ENCODE data around the gene CAMTA1. TPM values are rescaled to one million over a fixed set of nuclear protein-coding genes. Genes with fewer than 3 reads are reported as not detected.

Gene CAMTA1
- total and polyA plus RNA-seq, 8 donors = 13.0 to 54.2 (median 23.6) TPM

GRCh38 chr1:7639435-7640131 lies 854.3 kb downstream of the CAMTA1 start:
- no peak overlapping the region for H3K27ac ChIP-seq
- H3K4me1 ChIP-seq = no peaks in the 10 kb centered on the region
- FAIRE-seq (no peak), ATAC-seq (no peak), DNase-seq (no peak)
- intact Hi-C loops (cut with DNase I) = loop anchor here in 2 of 3 donors (10.0 kb wide), 2 partner anchors 415 to 575 kb away; no protein-coding TSS in a partner anchor
- H3K36me3 ChIP-seq = no peaks in the 10 kb centered on the region
- no peak for TF ChIP-seq CTCF (IDR thresholded peaks at IDR 0.05)
- H3K27me3 ChIP-seq = no peaks in the 10 kb centered on the region
- H3K9me3 ChIP-seq = no peaks in the 10 kb centered on the region
- 77 to 85% methylated on average over 10 to 13 of the region's 13 CpGs for WGBS, 2 donors
- no peak overlapping the region for H3K4me3 ChIP-seq

- no peak for TF ChIP-seq CTCF (IDR thresholded peaks at IDR 0.05)
- Histone ChIP-seq H3K27me3 (no peaks in the 10 kb centered on the region), H3K4me3 (no peak overlapping the region), H3K27ac (no peak overlapping the region), H3K4me1 (no peaks in the 10 kb centered on the region), H3K36me3 (no peaks in the 10 kb centered on the region), H3K9me3 (no peaks in the 10 kb centered on the region)
- FAIRE-seq (no peak), ATAC-seq (no peak), DNase-seq (no peak)
- WGBS, 2 donors = 74 to 84% methylated on average over 18 of the region's 18 CpGs
- intact Hi-C loops (cut with DNase I) = loop anchor here in 2 of 3 donors (10.0 kb wide), 2 partner anchors 416 to 576 kb away; no protein-coding TSS in a partner anchor
Observed at GRCh38 chr1:7640350-7640749, 855.1 kb downstream of the CAMTA1 start.

- DNase-seq (no peak), FAIRE-seq (no peak), ATAC-seq (peak in 2 of 4 donors; percentile 25 to 37)
- no peak for TF ChIP-seq CTCF (IDR thresholded peaks at IDR 0.05)
- no peaks in the 10 kb centered on the region for H3K36me3 ChIP-seq
- no peak overlapping the region for H3K27ac ChIP-seq
- intact Hi-C loops (cut with DNase I) = loop anchor here in 2 of 3 donors (10.0 kb wide), 2 partner anchors 416 to 576 kb away; no protein-coding TSS in a partner anchor
- no peak overlapping the region for H3K4me3 ChIP-seq
- 57% methylated on average over 18 of the region's 18 CpGs for WGBS, 2 donors
- H3K4me1 ChIP-seq = no peaks in the 10 kb centered on the region
- H3K9me3 ChIP-seq = no peaks in the 10 kb centered on the region
- H3K27me3 ChIP-seq = no peaks in the 10 kb centered on the region
Observed at GRCh38 chr1:7640920-7641585, 855.8 kb downstream of the CAMTA1 start.

- Histone ChIP-seq H3K4me1 (no peaks in the 10 kb centered on the region), H3K27ac (no peak overlapping the region), H3K27me3 (no peaks in the 10 kb centered on the region), H3K4me3 (no peak overlapping the region), H3K9me3 (no peaks in the 10 kb centered on the region), H3K36me3 (no peaks in the 10 kb centered on the region)
- TF ChIP-seq CTCF (IDR thresholded peaks at IDR 0.05) = no peak
- no peak for FAIRE-seq
- DNase-seq = no peak
- peak in 1 of 4 donors; percentile 39 for ATAC-seq
- WGBS, 2 donors = 49 to 50% methylated on average over 18 of the region's 18 CpGs
- intact Hi-C loops (cut with DNase I) = loop anchor here in 2 of 3 donors (10.0 kb wide), 2 partner anchors 417 to 577 kb away; no protein-coding TSS in a partner anchor
Observed at GRCh38 chr1:7641587-7642417, 856.5 kb downstream of the CAMTA1 start.
